Measurements from ENCODE around the gene LYRM4.

LYRM4 gene

GRCh38 chr6:5152460-5152859, 108.3 kb downstream of the LYRM4 start:
- H3K4me1 ChIP-seq (ENCODE audit: control insufficient read depth, insufficient read depth, low read length) = peaks cover 15% of the 10 kb centered on the region
- H3K27ac ChIP-seq (ENCODE audit: extremely low read depth, low read depth, low read length) = no peak overlapping the region
- ChIA-PET POLR2A (interaction anchor here (0.5 kb wide), 1 partner anchor 48 kb away, joined by 3 read pairs; no protein-coding TSS in a partner anchor), CTCF (interaction anchor here (0.6 to 3.8 kb wide), 3 partner anchors 11 to 626 kb away, joined by 3 to 27 read pairs (median 4); no protein-coding TSS in a partner anchor)
- no peaks in the 10 kb centered on the region for H3K9me3 ChIP-seq (ENCODE audit: control insufficient read depth, insufficient read depth, low read depth, low read length)
- no peaks in the 10 kb centered on the region for H3K36me3 ChIP-seq (ENCODE audit: control insufficient read depth in 2 of 2, insufficient read depth in 1 of 2, low read length in 2 of 2)
- TF ChIP-seq ZNF792 (tag by site-specific recombination; IDR thresholded peaks at IDR 0.05) (no peak), ZNF221 (tag by site-specific recombination; IDR thresholded peaks at IDR 0.05; ENCODE audit: borderline replicate concordance) (no peak), KLF16 (tag by site-specific recombination; IDR thresholded peaks at IDR 0.05) (no peak), RBAK (tag by site-specific recombination; IDR thresholded peaks at IDR 0.05) (no peak), ZNF426 (tag by site-specific recombination; IDR thresholded peaks at IDR 0.05) (no peak), ZNF621 (tag by site-specific recombination; IDR thresholded peaks at IDR 0.05) (no peak), REST (tag by site-specific recombination; IDR thresholded peaks at IDR 0.05) (no peak), SP3 (tag by site-specific recombination; IDR thresholded peaks at IDR 0.05) (no peak), YY2 (tag by site-specific recombination; IDR thresholded peaks at IDR 0.05) (no peak), ZNF785 (tag by site-specific recombination; IDR thresholded peaks at IDR 0.05) (no peak), ZFP37 (tag by site-specific recombination; IDR thresholded peaks at IDR 0.05) (no peak), HOXA7 (CRISPR knock-in tag; IDR thresholded peaks at IDR 0.05; ENCODE audit: borderline replicate concordance) (no peak), ZNF169 (tag by site-specific recombination; IDR thresholded peaks at IDR 0.05) (no peak), ZFP41 (tag by site-specific recombination; IDR thresholded peaks at IDR 0.05; ENCODE audit: borderline replicate concordance) (no peak), KLF17 (tag by site-specific recombination; IDR thresholded peaks at IDR 0.05) (no peak), ZNF660 (tag by site-specific recombination; IDR thresholded peaks at IDR 0.05) (no peak), ZNF184 (tag by site-specific recombination; IDR thresholded peaks at IDR 0.05) (no peak), ZNF391 (tag by site-specific recombination; IDR thresholded peaks at IDR 0.05; ENCODE audit: borderline replicate concordance, low read depth) (no peak), ZNF223 (tag by site-specific recombination; IDR thresholded peaks at IDR 0.05) (no peak)
- H3K4me3 ChIP-seq (ENCODE audit: low read depth, low read length) = no peak overlapping the region

GRCh38 chr6:5151955-5152401, 108.8 kb downstream of the LYRM4 start:
- no peaks in the 10 kb centered on the region for H3K36me3 ChIP-seq (ENCODE audit: control insufficient read depth in 2 of 2, insufficient read depth in 1 of 2, low read length in 2 of 2)
- POLR2A ChIA-PET = interaction anchor here (0.5 kb wide), 1 partner anchor 48 kb away, joined by 3 read pairs; no protein-coding TSS in a partner anchor
- TF ChIP-seq ZSCAN23 (tag by site-specific recombination; IDR thresholded peaks at IDR 0.05) = no peak
- no peak for TF ChIP-seq ZNF48 (tag by site-specific recombination; IDR thresholded peaks at IDR 0.05)
- peaks cover 13% of the 10 kb centered on the region for H3K4me1 ChIP-seq (ENCODE audit: control insufficient read depth, insufficient read depth, low read length)
- H3K9me3 ChIP-seq (ENCODE audit: control insufficient read depth, insufficient read depth, low read depth, low read length) = no peaks in the 10 kb centered on the region
- no peak overlapping the region for H3K27ac ChIP-seq (ENCODE audit: extremely low read depth, low read depth, low read length)
- CTCF ChIA-PET = interaction anchor here (0.6 to 3.8 kb wide), 3 partner anchors 10 to 626 kb away, joined by 3 to 27 read pairs (median 4); no protein-coding TSS in a partner anchor
- H3K4me3 ChIP-seq (ENCODE audit: low read depth, low read length) = no peak overlapping the region

Data from HEK293 (cell line).